ENCODE data around the gene PCNX3. TPM values are rescaled to one million over a fixed set of nuclear protein-coding genes. Genes with fewer than 3 reads are reported as not detected.

The PCNX3 gene
- total and polyA plus RNA-seq, 2 of the 13 experiments (the other 11 are each of a cell fraction or from before 2014, with no cell fraction given), result 16.2 to 23.0 TPM

DNA sequence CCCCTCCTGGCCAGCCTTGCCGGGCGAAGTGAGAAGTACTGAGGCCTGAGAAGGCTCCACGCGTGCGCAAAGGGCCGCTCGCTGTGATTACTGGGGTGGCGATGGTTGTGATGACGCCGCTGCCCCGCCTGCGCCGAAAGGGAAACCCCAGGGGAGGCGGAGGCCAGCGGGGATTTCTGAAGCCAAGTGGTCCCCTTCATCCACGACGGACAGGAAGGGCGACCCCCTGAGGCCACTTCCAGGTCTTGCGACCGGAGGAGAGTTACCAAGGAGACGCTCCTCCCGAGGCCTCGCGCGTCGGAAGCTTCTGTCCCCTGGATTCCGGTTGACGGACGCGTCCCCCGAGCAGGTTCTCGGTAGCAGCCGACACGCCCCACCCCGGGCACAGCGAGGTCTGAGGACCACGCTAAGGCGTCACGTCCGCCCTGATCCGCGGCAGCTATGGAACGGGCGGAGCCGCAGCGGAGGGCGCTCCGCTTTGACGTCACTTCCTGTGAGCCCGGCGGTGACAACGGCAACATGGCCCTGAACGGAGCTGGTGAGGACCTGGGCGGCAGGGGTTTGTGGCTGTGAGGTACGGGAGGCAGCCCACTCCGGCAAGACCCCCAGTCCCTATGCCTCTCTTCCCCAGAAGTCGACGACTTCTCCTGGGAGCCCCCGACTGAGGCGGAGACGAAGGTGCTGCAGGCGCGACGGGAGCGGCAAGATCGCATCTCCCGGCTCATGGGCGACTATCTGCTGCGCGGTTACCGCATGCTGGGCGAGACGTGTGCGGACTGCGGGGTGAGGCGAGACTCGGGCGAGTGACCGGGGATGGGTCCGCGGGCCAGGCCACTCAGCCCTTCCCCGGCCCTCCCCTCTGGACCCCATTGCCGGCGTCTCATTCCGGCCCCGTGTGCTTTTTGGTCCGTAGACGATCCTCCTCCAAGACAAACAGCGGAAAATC lies 45.3 kb upstream of the PCNX3 start, which contains the start of gene ZNRD2 (continued):
- TF ChIP-seq NR2F1 (CRISPR knock-in tag; IDR thresholded peaks at IDR 0.05) (no peak), ZNF607 (CRISPR knock-in tag; IDR thresholded peaks at IDR 0.05; ENCODE audit: borderline replicate concordance) (peak; percentile 91), SALL2 (CRISPR knock-in tag; IDR thresholded peaks at IDR 0.05) (peak; percentile 83), ZNF496 (CRISPR knock-in tag; IDR thresholded peaks at IDR 0.05; ENCODE audit: insufficient replicate concordance) (no peak), ZNF224 (CRISPR knock-in tag; IDR thresholded peaks at IDR 0.05) (0 out of 2 replicates have a peak, but pooled peaks have one; percentile 70), SNAPC2 (CRISPR knock-in tag; IDR thresholded peaks at IDR 0.05) (no peak), HNRNPL (IDR thresholded peaks at IDR 0.05; ENCODE audit: low read depth, low read length) (no peak), SPEN (CRISPR knock-in tag; IDR thresholded peaks at IDR 0.05; ENCODE audit: low read depth) (peak; percentile 92), ZNF766 (CRISPR knock-in tag; IDR thresholded peaks at IDR 0.05; ENCODE audit: borderline replicate concordance) (no peak), HOXA5 (CRISPR knock-in tag; IDR thresholded peaks at IDR 0.05) (peak; percentile 69), ZFP82 (CRISPR knock-in tag; IDR thresholded peaks at IDR 0.05; ENCODE audit: borderline replicate concordance) (0 out of 2 replicates have a peak, but pooled peaks have one; percentile 0), POLR2AphosphoS2 (IDR thresholded peaks at IDR 0.05; ENCODE audit: low read depth, low read length) (no peak), CHCHD3 (CRISPR knock-in tag; IDR thresholded peaks at IDR 0.05) (no peak)
- TF ChIP-seq, protein P1, sequence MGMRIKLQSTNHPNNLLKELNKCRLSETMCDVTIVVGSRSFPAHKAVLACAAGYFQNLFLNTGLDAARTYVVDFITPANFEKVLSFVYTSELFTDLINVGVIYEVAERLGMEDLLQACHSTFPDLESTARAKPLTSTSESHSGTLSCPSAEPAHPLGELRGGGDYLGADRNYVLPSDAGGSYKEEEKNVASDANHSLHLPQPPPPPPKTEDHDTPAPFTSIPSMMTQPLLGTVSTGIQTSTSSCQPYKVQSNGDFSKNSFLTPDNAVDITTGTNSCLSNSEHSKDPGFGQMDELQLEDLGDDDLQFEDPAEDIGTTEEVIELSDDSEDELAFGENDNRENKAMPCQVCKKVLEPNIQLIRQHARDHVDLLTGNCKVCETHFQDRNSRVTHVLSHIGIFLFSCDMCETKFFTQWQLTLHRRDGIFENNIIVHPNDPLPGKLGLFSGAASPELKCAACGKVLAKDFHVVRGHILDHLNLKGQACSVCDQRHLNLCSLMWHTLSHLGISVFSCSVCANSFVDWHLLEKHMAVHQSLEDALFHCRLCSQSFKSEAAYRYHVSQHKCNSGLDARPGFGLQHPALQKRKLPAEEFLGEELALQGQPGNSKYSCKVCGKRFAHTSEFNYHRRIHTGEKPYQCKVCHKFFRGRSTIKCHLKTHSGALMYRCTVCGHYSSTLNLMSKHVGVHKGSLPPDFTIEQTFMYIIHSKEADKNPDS (CRISPR knock-in tag; IDR thresholded peaks at IDR 0.05), result peak; percentile 29; the same call in 1 of the 2 replicates
- TF ChIP-seq, protein P2, sequence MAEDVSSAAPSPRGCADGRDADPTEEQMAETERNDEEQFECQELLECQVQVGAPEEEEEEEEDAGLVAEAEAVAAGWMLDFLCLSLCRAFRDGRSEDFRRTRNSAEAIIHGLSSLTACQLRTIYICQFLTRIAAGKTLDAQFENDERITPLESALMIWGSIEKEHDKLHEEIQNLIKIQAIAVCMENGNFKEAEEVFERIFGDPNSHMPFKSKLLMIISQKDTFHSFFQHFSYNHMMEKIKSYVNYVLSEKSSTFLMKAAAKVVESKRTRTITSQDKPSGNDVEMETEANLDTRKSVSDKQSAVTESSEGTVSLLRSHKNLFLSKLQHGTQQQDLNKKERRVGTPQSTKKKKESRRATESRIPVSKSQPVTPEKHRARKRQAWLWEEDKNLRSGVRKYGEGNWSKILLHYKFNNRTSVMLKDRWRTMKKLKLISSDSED (CRISPR knock-in tag; IDR thresholded peaks at IDR 0.05), result no peak
- TF ChIP-seq, protein P3, sequence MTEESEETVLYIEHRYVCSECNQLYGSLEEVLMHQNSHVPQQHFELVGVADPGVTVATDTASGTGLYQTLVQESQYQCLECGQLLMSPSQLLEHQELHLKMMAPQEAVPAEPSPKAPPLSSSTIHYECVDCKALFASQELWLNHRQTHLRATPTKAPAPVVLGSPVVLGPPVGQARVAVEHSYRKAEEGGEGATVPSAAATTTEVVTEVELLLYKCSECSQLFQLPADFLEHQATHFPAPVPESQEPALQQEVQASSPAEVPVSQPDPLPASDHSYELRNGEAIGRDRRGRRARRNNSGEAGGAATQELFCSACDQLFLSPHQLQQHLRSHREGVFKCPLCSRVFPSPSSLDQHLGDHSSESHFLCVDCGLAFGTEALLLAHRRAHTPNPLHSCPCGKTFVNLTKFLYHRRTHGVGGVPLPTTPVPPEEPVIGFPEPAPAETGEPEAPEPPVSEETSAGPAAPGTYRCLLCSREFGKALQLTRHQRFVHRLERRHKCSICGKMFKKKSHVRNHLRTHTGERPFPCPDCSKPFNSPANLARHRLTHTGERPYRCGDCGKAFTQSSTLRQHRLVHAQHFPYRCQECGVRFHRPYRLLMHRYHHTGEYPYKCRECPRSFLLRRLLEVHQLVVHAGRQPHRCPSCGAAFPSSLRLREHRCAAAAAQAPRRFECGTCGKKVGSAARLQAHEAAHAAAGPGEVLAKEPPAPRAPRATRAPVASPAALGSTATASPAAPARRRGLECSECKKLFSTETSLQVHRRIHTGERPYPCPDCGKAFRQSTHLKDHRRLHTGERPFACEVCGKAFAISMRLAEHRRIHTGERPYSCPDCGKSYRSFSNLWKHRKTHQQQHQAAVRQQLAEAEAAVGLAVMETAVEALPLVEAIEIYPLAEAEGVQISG (CRISPR knock-in tag; IDR thresholded peaks at IDR 0.05), result peak; percentile 96
- TF ChIP-seq, protein P4, sequence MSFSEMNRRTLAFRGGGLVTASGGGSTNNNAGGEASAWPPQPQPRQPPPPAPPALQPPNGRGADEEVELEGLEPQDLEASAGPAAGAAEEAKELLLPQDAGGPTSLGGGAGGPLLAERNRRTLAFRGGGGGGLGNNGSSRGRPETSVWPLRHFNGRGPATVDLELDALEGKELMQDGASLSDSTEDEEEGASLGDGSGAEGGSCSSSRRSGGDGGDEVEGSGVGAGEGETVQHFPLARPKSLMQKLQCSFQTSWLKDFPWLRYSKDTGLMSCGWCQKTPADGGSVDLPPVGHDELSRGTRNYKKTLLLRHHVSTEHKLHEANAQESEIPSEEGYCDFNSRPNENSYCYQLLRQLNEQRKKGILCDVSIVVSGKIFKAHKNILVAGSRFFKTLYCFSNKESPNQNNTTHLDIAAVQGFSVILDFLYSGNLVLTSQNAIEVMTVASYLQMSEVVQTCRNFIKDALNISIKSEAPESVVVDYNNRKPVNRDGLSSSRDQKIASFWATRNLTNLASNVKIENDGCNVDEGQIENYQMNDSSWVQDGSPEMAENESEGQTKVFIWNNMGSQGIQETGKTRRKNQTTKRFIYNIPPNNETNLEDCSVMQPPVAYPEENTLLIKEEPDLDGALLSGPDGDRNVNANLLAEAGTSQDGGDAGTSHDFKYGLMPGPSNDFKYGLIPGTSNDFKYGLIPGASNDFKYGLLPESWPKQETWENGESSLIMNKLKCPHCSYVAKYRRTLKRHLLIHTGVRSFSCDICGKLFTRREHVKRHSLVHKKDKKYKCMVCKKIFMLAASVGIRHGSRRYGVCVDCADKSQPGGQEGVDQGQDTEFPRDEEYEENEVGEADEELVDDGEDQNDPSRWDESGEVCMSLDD (CRISPR knock-in tag; IDR thresholded peaks at IDR 0.05; ENCODE audit: borderline replicate concordance), result no peak; the same call in 1 of the 2 replicates
